Testis (tissue), 3 donors: ENCODE measurements around the gene LRFN5. TPM values are rescaled to one million over a fixed set of nuclear protein-coding genes. Genes with fewer than 3 reads are reported as not detected.
"Not testable (repeated sequence)": the region's sequence is repeated elsewhere in the genome, so short reads cannot be mapped to it uniquely, and the experiment has no call there.

ENCODE experiments used
- DNase-seq: peaks from one replicate; pipeline ENCODE4 v3.0.0-alpha.2; 2019
- H3K27ac ChIP-seq, 2 donors: fragments of 200-600 bp; sonication (generic); one replicate each; pipeline ENCODE4 v1.5.1; 2019
- H3K27me3 ChIP-seq: fragments of 200-600 bp; sonication (generic); one replicate; pipeline ENCODE4 v1.5.1; 2019
- H3K36me3 ChIP-seq: fragments of 200-600 bp; sonication (generic); one replicate; pipeline ENCODE4 v1.5.1; 2017; ENCODE audit warnings: low read depth; ENCODE audit errors: missing control alignments
- H3K4me1 ChIP-seq: fragments of 200-600 bp; sonication (generic); one replicate; pipeline ENCODE4 v1.5.1; 2019
- H3K4me3 ChIP-seq, 2 donors: fragments of 200-600 bp; sonication (generic); one replicate each; pipeline ENCODE4 v1.5.1; 2017 to 2019
- H3K9me3 ChIP-seq: fragments of 200-600 bp; sonication (generic); one replicate; pipeline ENCODE4 v1.5.1; 2017
- CTCF ChIP-seq, 3 experiments: fragments of 450-650 bp in 2 of 3; fragments of 200-600 bp in 1 of 3; sonication (generic) in 1 of 3; IDR thresholded peaks; one replicate each; pipeline ENCODE4 v1.5.1; 2016 to 2019; ENCODE audit warnings: antibody characterized with exemption in 3 of 3, mild to moderate bottlenecking in 2 of 3, moderate library complexity in 1 of 3
- POLR2A ChIP-seq: fragments of 450-650 bp; IDR thresholded peaks from one replicate; pipeline ENCODE4 v1.6.1; 2017; ENCODE audit warnings: antibody characterized with exemption, mild to moderate bottlenecking, moderate library complexity
- WGBS, 2 donors: methylation state at CpG; one replicate each; pipeline ENCODE4 v1.1.5; 2018; 5-methylcytosine and 5-hydroxymethylcytosine counted together
- intact Hi-C: fragments of 100-400 bp; cut with DNase I; formaldehyde crosslinking; loops from one replicate; pipeline ENCODE4 v1.15.1; 2023; ENCODE audit warnings: low total_unique reads
- polyA plus RNA-seq: library from polyadenylated mRNA; stranded (reverse); fragments of 350-450 nt; fragmentation: Illumina TruSeq; extraction: RNeasy Lipid Tissue Mini Kit (QIAGEN cat#74804); gene quantifications from one replicate; pipeline ENCODE4 v1.2.3, GENCODE V29; 2014; ENCODE audit warnings: low read depth, low replicate concordance; ENCODE audit not compliant: insufficient read depth
- total RNA-seq, 2 donors: library from RNA; depleted of rRNA; stranded (reverse); fragments of >200 nt; gene quantifications; one replicate each; pipeline ENCODE4 v1.2.3, GENCODE V29; 2016

The LRFN5 gene
- total and polyA plus RNA-seq, 3 donors from 2014 or later = 2.4 to 6.8 (median 5.9) TPM

- no peaks in the 10 kb centered on the region for H3K27me3 ChIP-seq
- TF ChIP-seq CTCF (IDR thresholded peaks at IDR 0.05) = no peak
- no peak for TF ChIP-seq POLR2A
- DNase-seq = no peak
- H3K9me3 ChIP-seq = no peaks in the 10 kb centered on the region
- no peaks in the 10 kb centered on the region for H3K36me3 ChIP-seq
- H3K4me3 ChIP-seq = no peak overlapping the region
- WGBS, 2 donors = 84 to 94% methylated on average over 2 of the region's 2 CpGs
- H3K27ac ChIP-seq = no peak overlapping the region
- H3K4me1 ChIP-seq = no peaks in the 10 kb centered on the region
- intact Hi-C loops = no loop called here
Measured at GRCh38 chr14:41743140-41743539, 136.5 kb downstream of the LRFN5 start.

- no peak for DNase-seq
- TF ChIP-seq CTCF (IDR thresholded peaks at IDR 0.05) = no peak
- no peaks in the 10 kb centered on the region for H3K9me3 ChIP-seq
- no peaks in the 10 kb centered on the region for H3K4me1 ChIP-seq
- H3K27me3 ChIP-seq = no peaks in the 10 kb centered on the region
- intact Hi-C loops = no loop called here
- no peaks in the 10 kb centered on the region for H3K36me3 ChIP-seq
- H3K27ac ChIP-seq = no peak overlapping the region
- WGBS, 2 donors = 47 to 59% methylated on average over 5 of the region's 5 CpGs
- H3K4me3 ChIP-seq = peak overlapping the region in 1 of 2 donors; percentile 23
Measured at GRCh38 chr14:41749429-41749828, 142.8 kb downstream of the LRFN5 start.

GRCh38 chr14:41750575-41750974, 143.9 kb downstream of the LRFN5 start:
- WGBS, 2 donors = 80% methylated on average over 4 of the region's 4 CpGs
- H3K27ac ChIP-seq, H3K36me3 ChIP-seq, H3K4me3 ChIP-seq, H3K9me3 ChIP-seq, intact Hi-C loops, H3K27me3 ChIP-seq, DNase-seq, H3K4me1 ChIP-seq: not testable (repeated sequence)

- intact Hi-C loops = no loop called here
- DNase-seq = no peak
- Histone ChIP-seq H3K9me3 (no peaks in the 10 kb centered on the region), H3K4me1 (no peaks in the 10 kb centered on the region), H3K4me3 (no peak overlapping the region), H3K36me3 (no peaks in the 10 kb centered on the region), H3K27ac (no peak overlapping the region), H3K27me3 (no peaks in the 10 kb centered on the region)
- TF ChIP-seq POLR2A (no peak), CTCF (IDR thresholded peaks at IDR 0.05) (no peak)
- WGBS, 2 donors = 62 to 67% methylated on average over 1 of the region's 1 CpG
Measured at GRCh38 chr14:41758011-41758665, 151.5 kb downstream of the LRFN5 start.

GRCh38 chr14:41761204-41761603, 154.5 kb downstream of the LRFN5 start:
- DNase-seq = no peak
- Histone ChIP-seq H3K4me1 (no peaks in the 10 kb centered on the region), H3K36me3 (no peaks in the 10 kb centered on the region), H3K27ac (no peak overlapping the region), H3K27me3 (no peaks in the 10 kb centered on the region), H3K9me3 (no peaks in the 10 kb centered on the region), H3K4me3 (no peak overlapping the region)
- intact Hi-C loops = no loop called here
- 90 to 91% methylated on average over 2 of the region's 2 CpGs for WGBS, 2 donors
- TF ChIP-seq POLR2A = no peak
- no peak for TF ChIP-seq CTCF (IDR thresholded peaks at IDR 0.05)
